K562 treated with DMSO at 1 percent for 24 hours (cell line): ENCODE data around the gene CXCL14. TPM values are rescaled to one million over a fixed set of nuclear protein-coding genes. Genes with fewer than 3 reads are reported as not detected.

Experiments used
- total RNA-seq: library from RNA; unstranded; fragments of 300-600 nt; gene quantifications from 2 replicates; pipeline ENCODE4 v1.2.3, GENCODE V29; 2022; ENCODE audit warnings: low read depth; ENCODE audit not compliant: insufficient read depth

Gene CXCL14, protein sequence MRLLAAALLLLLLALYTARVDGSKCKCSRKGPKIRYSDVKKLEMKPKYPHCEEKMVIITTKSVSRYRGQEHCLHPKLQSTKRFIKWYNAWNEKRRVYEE
- total RNA-seq: not detected in 2 replicates

DNA sequence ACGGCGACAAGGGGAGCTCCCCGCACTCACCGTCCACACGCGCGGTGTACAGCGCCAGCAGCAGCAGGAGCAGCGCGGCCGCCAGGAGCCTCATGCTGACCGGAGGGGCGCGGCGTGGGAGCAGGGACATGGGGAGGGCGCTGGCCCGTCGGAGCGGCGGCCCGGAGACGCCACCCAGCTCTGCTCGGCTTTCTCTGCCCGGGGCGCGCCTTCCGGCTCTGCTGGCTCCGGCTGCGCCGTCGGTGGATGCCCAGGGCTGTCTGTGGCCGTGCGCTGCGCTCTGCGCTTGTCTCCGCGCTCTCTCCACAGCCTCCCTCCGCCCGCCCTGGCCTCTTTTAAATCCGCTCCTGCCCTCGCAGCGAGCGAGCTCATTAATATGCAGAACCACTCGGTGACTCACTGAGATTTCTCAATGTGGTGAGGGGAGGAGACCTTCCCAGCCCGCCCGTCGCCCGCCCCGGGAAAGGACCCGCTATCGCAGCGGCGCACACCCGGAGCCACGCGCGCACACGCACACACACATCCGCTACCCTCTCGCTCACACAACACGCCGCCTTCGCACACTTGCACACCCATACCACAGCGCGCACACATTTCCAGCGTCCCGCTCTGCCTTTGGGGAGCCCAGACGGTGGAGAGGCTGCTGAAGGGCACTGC lies at the start of gene CXCL14:
TSS of gene CXCL14 (minus strand) at position 307 of the 657 bp plus-strand sequence. CDS start at position 94, 213 bp downstream.

DNA sequence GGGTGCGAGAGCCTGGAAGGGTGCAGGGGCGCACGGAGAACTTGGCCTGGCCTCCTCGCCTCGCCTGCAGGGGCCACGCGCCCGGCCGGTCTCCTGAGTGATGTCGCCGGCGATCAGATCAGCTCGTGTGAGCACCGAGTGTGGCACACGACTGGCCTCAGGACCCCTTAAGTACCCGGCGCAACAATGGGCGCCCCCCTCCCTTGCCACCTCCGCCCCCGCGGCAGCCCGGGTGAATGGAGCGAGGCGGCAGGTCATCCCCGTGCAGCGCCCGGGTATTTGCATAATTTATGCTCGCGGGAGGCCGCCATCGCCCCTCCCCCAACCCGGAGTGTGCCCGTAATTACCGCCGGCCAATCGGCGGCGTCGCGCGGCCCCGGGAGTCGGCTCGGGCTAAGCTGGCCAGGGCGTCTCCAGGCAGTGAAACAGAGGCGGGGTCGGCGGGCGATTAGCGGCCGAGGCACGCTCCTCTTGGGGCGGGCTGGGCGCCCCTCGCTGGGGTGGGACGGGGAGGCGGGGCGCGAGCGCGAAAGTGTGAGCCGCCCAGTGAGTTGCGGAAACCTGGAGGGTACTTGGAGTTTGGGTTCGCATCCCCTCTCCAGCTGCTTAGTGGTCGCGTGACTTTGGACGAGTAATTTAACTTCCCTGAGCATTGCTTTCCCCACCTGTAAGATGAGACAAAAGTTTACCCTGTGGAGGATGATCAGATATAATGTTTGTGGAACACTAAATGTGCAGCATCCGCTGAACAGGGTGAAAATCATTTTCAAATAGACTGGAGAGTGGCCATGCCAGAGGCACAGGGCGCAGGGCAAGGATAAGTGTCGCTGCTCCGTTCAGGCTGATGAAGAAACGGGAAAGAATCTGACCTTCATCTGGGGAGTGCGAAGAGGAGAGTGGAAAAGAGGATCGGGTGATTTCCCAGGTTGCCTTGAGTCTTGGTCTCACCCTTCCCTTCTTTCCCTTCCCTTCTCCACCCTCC lies 42.7 kb downstream of the CXCL14 start, which contains the start of gene NEUROG1:
TSS of gene NEUROG1 (minus strand) at position 145 of the 982 bp plus-strand sequence. CDS start 274 bp downstream, outside the sequence.

Other genes with a start within 250 kb of the CXCL14 start
- gene MACROH2A1, start 179.8 kb downstream of the CXCL14 start, total RNA-seq: 200 and 203 TPM in 2 replicates
- gene DCANP1, start 131.6 kb downstream of the CXCL14 start, total RNA-seq: not detected in 2 replicates
- gene TIFAB, start 126.6 kb downstream of the CXCL14 start, total RNA-seq: not detected in 2 replicates
- gene NEUROG1, start 43.0 kb downstream of the CXCL14 start, total RNA-seq: not detected in 2 replicates